ENCODE results near the gene HYCC1.
"Not testable (repeated sequence)": the region's sequence is repeated elsewhere in the genome, so short reads cannot be mapped to it uniquely, and the experiment has no call there.

The HYCC1 gene

GRCh38 chr7:23013715-23014649 is at the start of gene HYCC1:
TSS of gene HYCC1 (minus strand) at chr7:23014130. CDS start at chr7:22991111, 23,019 bp downstream.
- peak; percentile 98 for DNase-seq

DNA sequence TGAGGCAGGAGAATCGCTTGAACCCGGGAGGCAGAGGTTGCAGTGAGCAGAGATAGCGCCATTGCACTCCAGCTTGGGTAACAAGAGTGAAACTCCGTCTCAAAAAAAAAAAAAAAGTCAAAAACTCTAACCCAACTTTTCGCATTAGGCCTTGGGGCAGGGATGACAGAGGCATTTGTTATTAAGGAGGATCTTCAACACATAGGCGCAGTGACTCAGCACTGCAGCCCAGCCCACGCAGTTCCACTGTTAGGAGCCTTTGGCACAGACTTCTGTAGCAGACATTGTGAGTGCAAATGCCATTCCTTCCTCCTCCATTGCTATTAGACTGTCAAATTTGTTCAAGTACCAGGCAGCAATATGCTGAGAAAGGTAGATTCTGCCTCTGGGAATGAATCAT is 48.5 kb upstream of the HYCC1 start:
- DNase-seq, result peak; percentile 99

- no peak for DNase-seq
Measured at GRCh38 chr7:23061327-23061726, 47.4 kb upstream of the HYCC1 start.

GRCh38 chr7:23058408-23059096 is 44.6 kb upstream of the HYCC1 start:
- DNase-seq, result no peak

DNA sequence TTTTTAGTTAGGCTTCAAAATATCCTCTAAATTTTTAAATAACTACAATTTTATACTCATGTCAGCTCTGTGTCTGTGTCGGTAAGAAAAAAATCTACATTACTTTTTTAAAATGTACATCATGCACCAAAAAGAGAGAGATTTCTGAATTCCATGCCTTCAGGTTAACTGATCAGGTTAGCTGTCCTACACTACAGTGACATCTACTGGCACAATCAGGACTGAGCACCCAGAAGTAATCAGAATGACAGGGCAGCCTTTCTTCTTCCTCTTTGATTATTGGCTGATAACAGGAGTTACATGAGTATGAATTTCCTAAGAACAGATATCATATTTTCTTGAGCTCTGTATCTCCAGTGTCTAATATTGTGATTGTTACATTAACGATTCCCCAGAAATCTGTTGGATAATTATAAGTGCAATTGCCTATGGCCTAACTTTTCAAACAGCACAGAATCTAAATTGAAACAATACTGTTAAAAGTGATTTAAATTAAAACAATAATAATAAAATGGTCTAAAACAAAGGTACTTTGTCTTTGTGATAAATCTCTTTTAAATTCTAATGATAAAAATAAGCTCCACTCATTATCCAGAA is 41.8 kb upstream of the HYCC1 start:
- peak; percentile 55 for DNase-seq

DNA sequence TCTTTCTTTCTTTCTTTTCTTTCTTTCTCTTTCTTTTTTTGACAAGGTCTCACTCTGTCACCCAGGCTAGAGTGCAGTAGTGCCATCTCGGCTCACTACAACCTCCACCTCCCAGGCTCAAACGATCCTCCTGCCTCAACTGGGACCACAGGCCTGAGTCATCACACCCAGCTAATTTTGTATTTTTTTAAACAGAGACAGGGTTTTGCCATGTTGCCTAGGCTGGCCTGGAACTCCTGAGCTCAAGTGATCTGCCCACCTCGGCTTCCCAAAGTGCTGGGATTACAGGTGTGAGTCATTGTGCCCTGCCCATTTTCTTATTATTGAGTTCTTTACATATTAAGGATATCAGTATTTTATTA is 37.2 kb upstream of the HYCC1 start:
- DNase-seq, result not testable (repeated sequence)

DNA sequence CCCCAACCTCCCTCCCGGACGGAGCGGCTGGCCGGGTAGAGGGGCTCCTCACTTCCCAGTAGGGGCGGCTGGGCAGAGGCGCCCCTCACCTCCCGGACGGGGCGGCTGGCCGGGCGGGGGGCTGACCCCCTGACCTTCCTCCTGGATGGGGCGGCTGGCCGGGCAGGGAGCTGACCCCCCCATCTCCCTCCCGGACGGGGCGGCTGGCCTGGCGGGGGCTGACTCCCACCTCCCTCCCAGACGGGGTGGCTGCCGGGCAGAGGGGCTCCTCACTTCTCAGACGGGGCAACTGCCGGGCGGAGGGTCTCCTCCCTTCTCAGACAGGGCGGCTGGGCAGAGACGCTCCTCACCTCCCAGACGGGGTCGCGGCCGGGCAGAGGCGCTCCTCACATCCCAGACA is 32.4 kb upstream of the HYCC1 start:
- DNase-seq, result not testable (repeated sequence)

- DNase-seq, result not testable (repeated sequence)
Measured at GRCh38 chr7:23045086-23045485, 31.2 kb upstream of the HYCC1 start.

DNA sequence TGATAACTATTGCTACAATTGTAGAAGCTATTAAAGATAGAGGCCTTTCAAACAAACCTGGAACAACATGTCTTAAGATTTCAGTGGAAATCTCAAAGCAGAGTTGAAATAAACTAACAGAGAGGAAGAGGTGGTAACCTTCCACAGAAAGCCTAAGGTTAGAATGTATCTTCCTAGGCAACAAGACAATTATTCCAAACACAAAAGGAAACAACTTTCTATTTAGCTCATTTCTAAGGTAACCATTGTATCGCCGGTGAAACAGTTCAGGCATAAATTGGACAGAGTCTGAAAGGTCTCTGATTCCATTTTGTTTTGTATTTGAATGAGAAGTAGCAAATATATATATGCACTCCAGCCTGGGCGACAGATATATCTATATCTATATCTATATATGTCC is 30.7 kb upstream of the HYCC1 start:
- no peak for DNase-seq

DNA sequence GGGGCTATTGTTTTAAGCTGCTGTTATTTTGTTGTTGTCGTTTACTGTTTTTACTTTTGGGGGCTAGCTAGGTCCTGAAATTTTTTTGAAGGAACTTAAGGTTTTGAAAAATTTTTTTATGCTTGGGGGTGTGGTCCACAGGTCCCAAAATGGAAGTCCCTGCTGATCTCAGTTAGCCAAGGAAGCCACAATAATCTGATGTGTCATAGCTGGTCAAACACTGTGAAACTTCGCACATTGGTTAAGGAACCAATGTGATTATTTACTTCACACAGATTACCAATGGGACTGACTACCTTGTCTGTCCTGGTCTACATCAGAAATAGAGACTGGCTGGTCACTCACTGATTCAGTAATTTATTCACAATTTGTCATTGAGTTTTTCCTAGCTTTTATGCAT is 29.5 kb upstream of the HYCC1 start:
- no peak for DNase-seq

- not testable (repeated sequence) for DNase-seq
Measured at GRCh38 chr7:23039674-23040073, 25.7 kb upstream of the HYCC1 start.

- not testable (repeated sequence) for DNase-seq
Measured at GRCh38 chr7:23035542-23036371, 21.8 kb upstream of the HYCC1 start.

GRCh38 chr7:23027261-23027660 is 13.3 kb upstream of the HYCC1 start:
- DNase-seq, result no peak

- peak; percentile 21 for DNase-seq
Measured at GRCh38 chr7:23026164-23026563, 12.2 kb upstream of the HYCC1 start.

GRCh38 chr7:23024454-23024853 is 10.5 kb upstream of the HYCC1 start:
- DNase-seq, result no peak

- DNase-seq, result no peak
Measured at GRCh38 chr7:23022851-23023250, 8.9 kb upstream of the HYCC1 start.

- peak; percentile 89 for DNase-seq
Measured at GRCh38 chr7:23022258-23022769, 8.4 kb upstream of the HYCC1 start.

- DNase-seq, result no peak
Measured at GRCh38 chr7:23021596-23021995, 7.7 kb upstream of the HYCC1 start.

DNA sequence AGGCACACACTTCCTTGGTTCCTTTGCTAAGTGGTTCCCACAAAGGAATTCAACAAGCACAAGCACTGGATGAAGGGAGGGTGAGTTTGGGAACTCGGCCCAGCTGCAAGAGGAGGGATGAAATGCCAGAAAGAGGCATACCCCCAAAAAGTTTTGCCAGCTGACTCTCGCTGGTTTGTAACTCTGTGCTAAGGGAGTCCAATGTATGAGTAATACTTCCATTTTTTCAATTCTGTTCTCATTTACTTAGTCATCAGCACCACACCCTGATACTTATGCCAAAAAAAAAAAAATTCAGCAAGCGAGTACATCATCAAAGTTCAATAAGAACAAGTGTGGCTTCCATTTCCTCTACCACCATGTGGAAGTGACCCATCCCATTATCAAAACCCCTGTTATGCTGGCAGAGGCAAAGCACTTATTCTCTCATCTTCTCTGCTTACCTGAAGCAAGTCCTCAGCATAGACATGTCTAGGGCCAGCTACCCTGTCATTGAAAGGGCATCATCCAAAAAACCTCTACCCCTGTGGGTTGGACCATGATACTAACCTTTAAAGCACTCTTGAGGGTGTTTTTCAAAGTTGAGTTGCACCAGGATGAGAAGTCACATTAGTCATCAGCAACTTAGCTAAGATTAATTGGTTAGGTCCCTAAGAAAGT is 6.9 kb upstream of the HYCC1 start:
- peak; percentile 92 for DNase-seq

DNA sequence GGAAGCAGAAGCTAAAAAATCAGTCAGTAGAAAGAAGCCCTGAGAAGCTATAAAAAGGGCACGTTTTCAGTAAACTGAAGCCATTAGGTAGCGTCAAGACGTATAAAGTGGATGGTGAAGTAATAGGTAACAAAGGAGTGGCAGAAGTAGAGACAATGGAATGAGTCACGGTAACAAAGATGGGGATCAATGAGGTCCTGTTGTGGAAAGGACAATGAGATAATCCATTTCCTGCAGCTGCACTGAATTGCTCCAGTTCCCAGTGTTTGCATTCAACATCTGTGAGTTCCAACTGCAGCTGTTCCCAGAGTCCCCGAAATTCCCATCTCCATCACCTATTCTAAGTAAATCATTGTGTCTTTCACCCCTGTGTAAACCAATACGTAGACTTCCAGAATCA is 4.8 kb upstream of the HYCC1 start:
- DNase-seq, result no peak

- no peak for DNase-seq
Measured at GRCh38 chr7:23017309-23017708, 3.4 kb upstream of the HYCC1 start.

Data from NCI-H226 (cell line).